Psoas muscle (tissue), 8 donors: ENCODE results near the gene MAGI2. TPM values are rescaled to one million over a fixed set of nuclear protein-coding genes. Genes with fewer than 3 reads are reported as not detected.

Experiments
- ATAC-seq, 4 donors: fragments of 200-7000 bp; cut with Tn5 transposase; one replicate each; pipeline ENCODE4 v1.9.1; 2020; ENCODE audit warnings: moderate library complexity in 3 of 4, mild to moderate bottlenecking in 2 of 4
- DNase-seq, 2 donors: peaks; one replicate each; pipeline ENCODE4 v3.0.0-alpha.2; 2020
- H3K27ac ChIP-seq: fragments of 200-600 bp; one replicate; pipeline ENCODE4 v1.8.0; 2022
- H3K27me3 ChIP-seq, 3 donors: fragments of 200-600 bp in 1 of 3; one replicate each; pipeline versions ENCODE4 v1.6.1 to v1.8.0; 2013 to 2022; ENCODE audit warnings: low read length in 2 of 3, mild to moderate bottlenecking in 2 of 3, moderate library complexity in 1 of 3; ENCODE audit not compliant: insufficient read depth in 3 of 3
- H3K36me3 ChIP-seq, 2 donors: fragments of 200-600 bp in 1 of 2; one replicate each; pipeline versions ENCODE4 v1.6.1 to v1.8.0; 2013 to 2022; ENCODE audit warnings: low read depth in 1 of 2, mild to moderate bottlenecking in 1 of 2, moderate library complexity in 1 of 2; ENCODE audit not compliant: insufficient read depth in 1 of 2
- H3K4me1 ChIP-seq: fragments of 200-600 bp; one replicate; pipeline ENCODE4 v1.8.0; 2022
- H3K4me3 ChIP-seq: fragments of 200-600 bp; one replicate; pipeline ENCODE4 v1.8.0; 2022; ENCODE audit warnings: mild to moderate bottlenecking
- H3K9me3 ChIP-seq: fragments of 200-600 bp; one replicate; pipeline ENCODE4 v1.8.0; 2022
- CTCF ChIP-seq: fragments of 200-600 bp; IDR thresholded peaks from one replicate; pipeline ENCODE4 v1.8.0; 2022; ENCODE audit warnings: antibody characterized with exemption
- WGBS, 3 donors: extraction: QIAGEN DNeasy Blood & Tissue Kit; methylation state at CpG; one replicate each; pipeline versions ENCODE4 v1.1.6 to v1.1.7; 2013; 5-methylcytosine and 5-hydroxymethylcytosine counted together
- intact Hi-C, 2 donors: fragments of 100-400 bp; cut with DNase I; formaldehyde crosslinking; loops; one replicate each; pipeline versions ENCODE4 v1.11.0 to v1.14.2; 2022
- polyA plus RNA-seq, 3 donors: library from polyadenylated mRNA; stranded (reverse); fragments of 200-250 nt; gene quantifications; one replicate each; pipeline ENCODE4 v1.2.3, GENCODE V29; 2013
- total RNA-seq, 4 donors: library from RNA; stranded (reverse); fragmentation: NEBNext Ultra II Directional in 2 of 4; extraction: Animal tissue kit (Norgen Biotek cat#: 25700) in 2 of 4; gene quantifications; one replicate each; pipeline versions ENCODE4 v1.2.1 to v1.2.4, GENCODE V29; 2021 to 2023
- donor health status: healthy with polysubstance abuse.
- donor health status: DM: no; HTN: no; CAD: no; lungs with moderate emphysema.
- donor health status: Bipolar disorder and iron deficiency.
- donor health status: healthy.
- donor health status: DM: yes; HTN: yes; CAD: no.
- donor health status: DM: no; HTN: no; CAD: no.
- donor health status: DM: no; HTN: no; CAD: no.
- donor health status: DM: yes; HTN: yes; CAD: no.

MAGI2 gene
- total and polyA plus RNA-seq, 7 donors = 0.46 to 2.5 (median 1.4) TPM

GRCh38 chr7:77989981-77990566, 1463.4 kb downstream of the MAGI2 start:
- H3K27me3 ChIP-seq = no peaks in the 10 kb centered on the region
- intact Hi-C loops = no loop called here
- H3K36me3 ChIP-seq = no peaks in the 10 kb centered on the region
- H3K4me3 ChIP-seq = no peak overlapping the region
- H3K4me1 ChIP-seq = no peaks in the 10 kb centered on the region
- no peaks in the 10 kb centered on the region for H3K9me3 ChIP-seq
- DNase-seq = no peak
- no peak for TF ChIP-seq CTCF
- WGBS, 3 donors = 84 to 86% (median 85%) methylated on average over 6 of the region's 6 CpGs
- no peak for ATAC-seq
- H3K27ac ChIP-seq = no peak overlapping the region

GRCh38 chr7:77985974-77986339, 1467.5 kb downstream of the MAGI2 start:
- intact Hi-C loops = no loop called here
- Histone ChIP-seq H3K27ac (no peak overlapping the region), H3K4me3 (no peak overlapping the region), H3K36me3 (no peaks in the 10 kb centered on the region), H3K9me3 (no peaks in the 10 kb centered on the region), H3K27me3 (no peaks in the 10 kb centered on the region), H3K4me1 (no peaks in the 10 kb centered on the region)
- 36 to 41% (median 40%) methylated on average over 3 of the region's 3 CpGs for WGBS, 3 donors
- no peak for TF ChIP-seq CTCF
- ATAC-seq (no peak), DNase-seq (no peak)

- peak overlapping the region; percentile 30 for H3K27ac ChIP-seq
- ATAC-seq = no peak
Observed at GRCh38 chr7:77985232-77985973, 1468.1 kb downstream of the MAGI2 start.

GRCh38 chr7:77983973-77984372, 1469.5 kb downstream of the MAGI2 start:
- intact Hi-C loops = no loop called here
- H3K4me1 ChIP-seq = no peaks in the 10 kb centered on the region
- WGBS, 3 donors = 79 to 86% (median 83%) methylated on average over 4 of the region's 4 CpGs
- ATAC-seq (no peak), DNase-seq (no peak)
- no peaks in the 10 kb centered on the region for H3K36me3 ChIP-seq
- no peak overlapping the region for H3K4me3 ChIP-seq
- no peaks in the 10 kb centered on the region for H3K27me3 ChIP-seq
- TF ChIP-seq CTCF = no peak
- no peak overlapping the region for H3K27ac ChIP-seq
- H3K9me3 ChIP-seq = no peaks in the 10 kb centered on the region

More at GRCh38 chr7:77985232-77985973, 1468.1 kb downstream of the MAGI2 start:
- H3K36me3 ChIP-seq = no peaks in the 10 kb centered on the region
- no peaks in the 10 kb centered on the region for H3K9me3 ChIP-seq
- H3K27me3 ChIP-seq = no peaks in the 10 kb centered on the region
- intact Hi-C loops = no loop called here
- no peak for DNase-seq
- WGBS, 3 donors = 62 to 67% (median 63%) methylated on average over 12 of the region's 12 CpGs
- no peak for TF ChIP-seq CTCF
- H3K4me1 ChIP-seq = no peaks in the 10 kb centered on the region
- no peak overlapping the region for H3K4me3 ChIP-seq
